GM19025 (cell line): ENCODE measurements around the gene IGFBP4.

Source experiments
- ATAC-seq: cut with Tn5 transposase; IDR thresholded peaks from one replicate; pipeline ENCODE4 v1.9.1; 2021; ENCODE audit warnings: mild to moderate bottlenecking, low read depth, moderate library complexity; ENCODE audit not compliant: unreplicated experiment

IGFBP4 gene

GRCh38 chr17:40452921-40453378 lies 9.7 kb downstream of the IGFBP4 start:
- no peak for ATAC-seq

GRCh38 chr17:40453881-40454612 lies 10.8 kb downstream of the IGFBP4 start:
- no peak for ATAC-seq

GRCh38 chr17:40454613-40454995 lies 11.4 kb downstream of the IGFBP4 start:
- ATAC-seq = no peak

- ATAC-seq = no peak
Measured at GRCh38 chr17:40456396-40456951, 13.2 kb downstream of the IGFBP4 start.

- no peak for ATAC-seq
Measured at GRCh38 chr17:40457369-40457768, 14.1 kb downstream of the IGFBP4 start.

GRCh38 chr17:40457964-40458791 lies 14.9 kb downstream of the IGFBP4 start:
- ATAC-seq = no peak

- ATAC-seq = no peak
Measured at GRCh38 chr17:40458851-40459482, 15.7 kb downstream of the IGFBP4 start.

GRCh38 chr17:40459636-40460603 lies 16.7 kb downstream of the IGFBP4 start:
- ATAC-seq = no peak

- ATAC-seq = no peak
Measured at GRCh38 chr17:40460604-40460967, 17.3 kb downstream of the IGFBP4 start.

GRCh38 chr17:40460968-40461731 lies 17.9 kb downstream of the IGFBP4 start:
- ATAC-seq = no peak

GRCh38 chr17:40461732-40462342 lies 18.6 kb downstream of the IGFBP4 start:
- ATAC-seq = no peak

- no peak for ATAC-seq
Measured at GRCh38 chr17:40462343-40463121, 19.3 kb downstream of the IGFBP4 start.

- ATAC-seq = no peak
Measured at GRCh38 chr17:40463122-40463550, 19.9 kb downstream of the IGFBP4 start.

- no peak for ATAC-seq
Measured at GRCh38 chr17:40464392-40464855, 21.2 kb downstream of the IGFBP4 start.

- no peak for ATAC-seq
Measured at GRCh38 chr17:40466298-40466971, 23.2 kb downstream of the IGFBP4 start.

GRCh38 chr17:40467281-40467867 lies 24.1 kb downstream of the IGFBP4 start:
- ATAC-seq = no peak

GRCh38 chr17:40468560-40468959 lies 25.3 kb downstream of the IGFBP4 start:
- ATAC-seq = no peak
